Stomach (tissue), 4 donors: ENCODE results near the gene ATP2B1.

Experiments
- POLR2A ChIP-seq, 4 donors: fragments of 450-650 bp; IDR thresholded peaks; one replicate each; pipeline ENCODE4 v1.6.1; 2016; ENCODE audit warnings: antibody characterized with exemption in 4 of 4, control low read depth in 2 of 4, mild to moderate bottlenecking in 1 of 4, moderate library complexity in 1 of 4
- TF ChIP-seq, protein P1 (sequence below), 7 experiments: fragments of 450-650 bp in 4 of 7; fragments of 200-600 bp in 3 of 7; sonication (generic) in 3 of 7; IDR thresholded peaks; one replicate each; pipeline ENCODE4 v1.5.1; 2016 to 2019; ENCODE audit warnings: antibody characterized with exemption in 7 of 7, control low read depth in 2 of 7, mild to moderate bottlenecking in 1 of 7

DNA sequence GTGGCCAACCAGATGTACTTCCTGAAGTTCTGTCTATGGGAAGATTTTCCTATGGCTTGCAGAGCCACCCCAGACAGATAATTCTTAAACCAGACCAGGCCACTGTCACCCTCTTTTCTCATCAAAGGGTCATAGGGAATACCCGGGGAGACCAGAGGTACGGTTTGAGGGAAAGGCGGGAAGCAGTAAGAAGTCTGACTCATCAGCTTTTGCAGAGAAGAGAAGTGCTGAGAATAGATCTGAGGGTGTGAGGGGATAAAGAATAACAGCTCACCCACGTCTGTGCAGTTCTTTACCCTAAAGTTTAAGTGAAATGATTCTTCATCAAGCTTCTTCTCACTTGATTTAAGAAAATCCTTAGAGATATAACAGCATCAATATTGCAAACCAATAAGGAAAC lies 161.5 kb downstream of the ATP2B1 start:
- no peak for TF ChIP-seq POLR2A (IDR thresholded peaks at IDR 0.05)
- TF ChIP-seq, protein P1, sequence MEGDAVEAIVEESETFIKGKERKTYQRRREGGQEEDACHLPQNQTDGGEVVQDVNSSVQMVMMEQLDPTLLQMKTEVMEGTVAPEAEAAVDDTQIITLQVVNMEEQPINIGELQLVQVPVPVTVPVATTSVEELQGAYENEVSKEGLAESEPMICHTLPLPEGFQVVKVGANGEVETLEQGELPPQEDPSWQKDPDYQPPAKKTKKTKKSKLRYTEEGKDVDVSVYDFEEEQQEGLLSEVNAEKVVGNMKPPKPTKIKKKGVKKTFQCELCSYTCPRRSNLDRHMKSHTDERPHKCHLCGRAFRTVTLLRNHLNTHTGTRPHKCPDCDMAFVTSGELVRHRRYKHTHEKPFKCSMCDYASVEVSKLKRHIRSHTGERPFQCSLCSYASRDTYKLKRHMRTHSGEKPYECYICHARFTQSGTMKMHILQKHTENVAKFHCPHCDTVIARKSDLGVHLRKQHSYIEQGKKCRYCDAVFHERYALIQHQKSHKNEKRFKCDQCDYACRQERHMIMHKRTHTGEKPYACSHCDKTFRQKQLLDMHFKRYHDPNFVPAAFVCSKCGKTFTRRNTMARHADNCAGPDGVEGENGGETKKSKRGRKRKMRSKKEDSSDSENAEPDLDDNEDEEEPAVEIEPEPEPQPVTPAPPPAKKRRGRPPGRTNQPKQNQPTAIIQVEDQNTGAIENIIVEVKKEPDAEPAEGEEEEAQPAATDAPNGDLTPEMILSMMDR (IDR thresholded peaks at IDR 0.05): no peak
